ENCODE measurements around the gene PCDHGC5.

Gene PCDHGC5

DNA sequence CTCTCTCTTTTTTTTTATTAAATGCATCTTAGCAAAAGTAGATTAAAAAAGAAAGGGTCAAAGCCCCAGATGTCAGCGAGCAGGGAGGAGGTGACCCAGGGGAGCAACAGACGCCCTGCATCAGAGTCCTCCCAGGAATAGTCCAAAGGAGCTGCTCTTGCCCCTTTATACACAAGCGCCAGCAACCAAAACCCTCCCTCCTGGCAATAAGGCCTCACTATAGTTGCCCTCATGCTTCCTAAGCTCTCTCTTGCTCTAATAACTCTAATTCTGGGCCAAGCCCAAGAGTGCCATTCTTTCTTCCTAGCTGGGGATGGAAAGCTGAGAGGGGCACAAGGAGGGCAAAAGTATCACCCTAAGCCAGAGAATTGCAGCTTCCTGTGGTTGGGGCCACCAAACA, 26.3 kb downstream of the PCDHGC5 start:
- peaks cover 13% of the 10 kb centered on the region for H3K36me3 ChIP-seq (ENCODE audit: control insufficient read depth, insufficient read depth, low read length)
- no peaks in the 10 kb centered on the region for H3K27me3 ChIP-seq (replicated peaks; ENCODE audit: control insufficient read depth, insufficient read depth, low read length)
- DNase-seq (ENCODE audit: extremely low read depth, insufficient read length): no peak
- H3K4me3 ChIP-seq (replicated peaks; ENCODE audit: low read depth, low read length): no peak overlapping the region
- TF ChIP-seq, protein P1, sequence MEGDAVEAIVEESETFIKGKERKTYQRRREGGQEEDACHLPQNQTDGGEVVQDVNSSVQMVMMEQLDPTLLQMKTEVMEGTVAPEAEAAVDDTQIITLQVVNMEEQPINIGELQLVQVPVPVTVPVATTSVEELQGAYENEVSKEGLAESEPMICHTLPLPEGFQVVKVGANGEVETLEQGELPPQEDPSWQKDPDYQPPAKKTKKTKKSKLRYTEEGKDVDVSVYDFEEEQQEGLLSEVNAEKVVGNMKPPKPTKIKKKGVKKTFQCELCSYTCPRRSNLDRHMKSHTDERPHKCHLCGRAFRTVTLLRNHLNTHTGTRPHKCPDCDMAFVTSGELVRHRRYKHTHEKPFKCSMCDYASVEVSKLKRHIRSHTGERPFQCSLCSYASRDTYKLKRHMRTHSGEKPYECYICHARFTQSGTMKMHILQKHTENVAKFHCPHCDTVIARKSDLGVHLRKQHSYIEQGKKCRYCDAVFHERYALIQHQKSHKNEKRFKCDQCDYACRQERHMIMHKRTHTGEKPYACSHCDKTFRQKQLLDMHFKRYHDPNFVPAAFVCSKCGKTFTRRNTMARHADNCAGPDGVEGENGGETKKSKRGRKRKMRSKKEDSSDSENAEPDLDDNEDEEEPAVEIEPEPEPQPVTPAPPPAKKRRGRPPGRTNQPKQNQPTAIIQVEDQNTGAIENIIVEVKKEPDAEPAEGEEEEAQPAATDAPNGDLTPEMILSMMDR (IDR thresholded peaks at IDR 0.05; ENCODE audit: insufficient read depth, low read length, poor library complexity, severe bottlenecking): no peak

DNA sequence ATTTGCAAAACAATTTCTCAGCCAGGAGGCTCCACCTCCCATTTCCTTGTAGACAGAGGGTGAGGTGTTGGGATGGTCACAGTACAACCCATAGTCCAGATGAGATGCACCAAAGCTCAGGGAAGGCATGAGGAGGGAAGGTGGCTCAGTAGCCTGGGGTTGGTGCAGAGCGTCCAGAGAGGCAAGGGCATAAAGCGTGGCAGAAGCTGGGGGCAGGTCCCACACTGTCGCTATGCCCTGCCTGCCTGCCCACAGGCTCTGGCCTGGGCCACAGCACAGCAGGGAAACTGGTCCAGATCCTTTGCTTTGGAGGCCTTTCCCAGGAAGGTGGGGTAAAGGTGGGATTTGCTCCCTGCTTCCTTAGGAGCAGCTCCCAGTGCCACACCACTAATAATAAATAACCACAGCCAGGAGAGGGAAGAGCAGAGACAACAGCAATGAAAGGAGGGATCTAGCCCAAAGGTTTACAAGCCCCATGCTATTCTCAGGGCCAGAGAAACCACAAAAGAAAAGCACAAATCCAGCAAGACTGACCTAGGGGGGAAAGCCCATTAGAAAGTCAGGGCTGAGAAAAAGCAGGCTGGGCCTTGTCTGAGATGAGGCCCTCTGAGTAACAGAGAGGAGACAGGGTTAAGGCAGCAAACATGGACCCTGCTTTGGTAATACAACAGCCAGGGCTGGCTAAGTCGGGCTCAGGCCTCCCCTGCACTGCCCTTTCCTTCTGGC, 27.2 kb downstream of the PCDHGC5 start:
- Histone ChIP-seq H3K4me3 (replicated peaks; ENCODE audit: low read depth, low read length) (no peak overlapping the region), H3K27me3 (replicated peaks; ENCODE audit: control insufficient read depth, insufficient read depth, low read length) (no peaks in the 10 kb centered on the region), H3K36me3 (ENCODE audit: control insufficient read depth, insufficient read depth, low read length) (peaks cover 16% of the 10 kb centered on the region)
- TF ChIP-seq, protein P1 (IDR thresholded peaks at IDR 0.05; ENCODE audit: insufficient read depth, low read length, poor library complexity, severe bottlenecking): no peak
- no peak for DNase-seq (ENCODE audit: extremely low read depth, insufficient read length)

DNA sequence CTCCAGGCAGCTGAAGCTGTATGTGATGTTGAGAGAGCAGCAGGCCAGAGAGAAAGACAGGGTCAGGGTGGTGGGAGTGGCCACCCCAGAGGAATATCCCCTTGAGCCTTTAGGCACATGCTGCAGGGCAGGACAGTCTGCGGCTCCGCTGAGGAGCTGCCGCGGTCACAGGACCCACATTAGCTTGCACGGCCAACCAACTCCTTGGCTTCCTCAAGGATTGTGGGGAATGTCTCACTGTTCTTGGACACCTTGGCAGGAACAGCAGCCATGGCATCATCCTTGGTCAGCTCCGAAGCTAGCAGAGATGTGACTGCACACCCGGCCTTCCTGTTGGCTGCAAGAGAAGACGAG, 27.8 kb downstream of the PCDHGC5 start:
- Histone ChIP-seq H3K27me3 (replicated peaks; ENCODE audit: control insufficient read depth, insufficient read depth, low read length) (no peaks in the 10 kb centered on the region), H3K36me3 (ENCODE audit: control insufficient read depth, insufficient read depth, low read length) (peaks cover 17% of the 10 kb centered on the region), H3K4me3 (replicated peaks; ENCODE audit: low read depth, low read length) (no peak overlapping the region)
- TF ChIP-seq, protein P1 (IDR thresholded peaks at IDR 0.05; ENCODE audit: insufficient read depth, low read length, poor library complexity, severe bottlenecking): no peak
- no peak for DNase-seq (ENCODE audit: extremely low read depth, insufficient read length)

DNA sequence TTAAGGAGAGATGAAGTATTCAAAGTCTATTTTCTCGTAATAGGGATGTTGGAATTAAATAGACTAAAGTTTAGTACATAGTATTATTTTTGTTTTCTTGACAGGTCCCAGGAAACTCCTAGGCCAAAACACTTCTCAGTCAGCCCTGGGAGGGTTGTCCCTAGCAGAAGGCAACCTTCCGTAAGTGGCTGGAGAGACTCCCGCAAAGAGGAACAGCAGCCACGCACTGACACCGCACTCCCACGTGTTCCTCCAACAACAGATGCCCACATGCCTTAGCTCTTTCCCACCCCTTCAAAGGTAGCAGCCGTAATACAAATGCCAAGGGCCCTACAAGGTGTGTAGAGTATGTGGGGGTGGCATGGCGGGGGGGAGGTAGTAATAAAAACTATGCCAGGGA, 28.4 kb downstream of the PCDHGC5 start:
- H3K4me3 ChIP-seq (replicated peaks; ENCODE audit: low read depth, low read length): no peak overlapping the region
- no peak for DNase-seq (ENCODE audit: extremely low read depth, insufficient read length)
- H3K36me3 ChIP-seq (ENCODE audit: control insufficient read depth, insufficient read depth, low read length): peaks cover 19% of the 10 kb centered on the region
- TF ChIP-seq, protein P1 (IDR thresholded peaks at IDR 0.05; ENCODE audit: insufficient read depth, low read length, poor library complexity, severe bottlenecking): no peak
- H3K27me3 ChIP-seq (replicated peaks; ENCODE audit: control insufficient read depth, insufficient read depth, low read length): no peaks in the 10 kb centered on the region

DNA sequence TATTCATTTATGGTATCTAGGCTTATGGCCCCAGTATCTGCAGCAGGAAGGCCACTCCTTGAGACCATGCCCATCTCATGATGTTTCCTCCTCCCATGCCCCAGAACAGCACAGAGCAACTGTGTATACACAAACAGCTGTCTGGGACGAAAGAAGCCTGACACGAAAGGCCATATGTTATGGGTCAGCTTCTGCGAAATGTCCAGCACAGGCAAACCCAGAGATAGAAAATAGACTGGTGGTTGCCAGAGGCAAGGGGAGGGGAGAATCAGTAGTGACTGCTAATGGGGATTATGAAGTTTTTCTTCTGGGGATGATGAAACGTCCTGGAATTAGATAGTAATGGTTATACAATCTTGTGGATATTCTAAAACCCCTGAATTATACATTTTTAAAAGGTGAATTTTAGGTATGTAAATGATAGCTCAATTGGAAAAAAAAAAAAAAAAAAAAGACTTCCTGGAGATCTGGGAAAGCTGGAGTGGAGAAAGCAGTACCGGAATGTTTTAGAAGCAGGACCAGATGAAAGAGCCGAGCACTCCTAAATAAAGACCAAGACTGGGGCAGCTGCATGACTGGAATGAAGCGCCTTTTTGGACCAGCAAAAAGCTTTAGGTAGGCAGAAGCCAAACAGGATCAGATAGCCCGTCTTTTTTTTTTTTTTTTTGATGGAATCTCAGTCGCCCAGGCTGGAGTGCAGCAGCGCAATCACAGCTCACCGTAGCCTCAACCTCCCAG, 29.2 kb downstream of the PCDHGC5 start:
- no peak for DNase-seq (ENCODE audit: extremely low read depth, insufficient read length)
- H3K4me3 ChIP-seq (replicated peaks; ENCODE audit: low read depth, low read length): no peak overlapping the region
- peaks cover 21% of the 10 kb centered on the region for H3K36me3 ChIP-seq (ENCODE audit: control insufficient read depth, insufficient read depth, low read length)
- TF ChIP-seq, protein P1 (IDR thresholded peaks at IDR 0.05; ENCODE audit: insufficient read depth, low read length, poor library complexity, severe bottlenecking): no peak
- H3K27me3 ChIP-seq (replicated peaks; ENCODE audit: control insufficient read depth, insufficient read depth, low read length): no peaks in the 10 kb centered on the region
